Left renal pelvis (tissue), 4 donors: Measurements from ENCODE around the gene HTD2. TPM values are rescaled to one million over a fixed set of nuclear protein-coding genes. Genes with fewer than 3 reads are reported as not detected.

Experiments
- DNase-seq, 4 donors: peaks; one replicate each; pipeline ENCODE4 v3.0.0-alpha.2; 2013; ENCODE audit warnings: low read depth in 4 of 4, low spot score in 3 of 4
- polyA plus RNA-seq, 4 donors: library from polyadenylated mRNA; unstranded; fragments of 120-200 nt; gene quantifications; one replicate each; pipeline ENCODE4 v1.2.1, GENCODE V29; 2013; ENCODE audit not compliant: insufficient read length in 4 of 4

Gene HTD2
- polyA plus RNA-seq, 4 donors = 10.1 to 17.1 (median 12.3) TPM

GRCh38 chr3:58353722-58354553, 47.6 kb downstream of the HTD2 start:
- no peak for DNase-seq

GRCh38 chr3:58355179-58355578, 48.9 kb downstream of the HTD2 start:
- no peak for DNase-seq

GRCh38 chr3:58356054-58356453, 49.7 kb downstream of the HTD2 start:
- DNase-seq = no peak

- no peak for DNase-seq
Observed at GRCh38 chr3:58357402-58357801, 51.1 kb downstream of the HTD2 start.

GRCh38 chr3:58358092-58358491, 51.8 kb downstream of the HTD2 start:
- no peak for DNase-seq

- no peak for DNase-seq
Observed at GRCh38 chr3:58358808-58359207, 52.5 kb downstream of the HTD2 start.

- no peak for DNase-seq
Observed at GRCh38 chr3:58359621-58360020, 53.3 kb downstream of the HTD2 start.

- DNase-seq = no peak
Observed at GRCh38 chr3:58361866-58362265, 55.5 kb downstream of the HTD2 start.

- DNase-seq = no peak
Observed at GRCh38 chr3:58366699-58367098, 60.4 kb downstream of the HTD2 start.

GRCh38 chr3:58369038-58369437, 62.7 kb downstream of the HTD2 start:
- no peak for DNase-seq

Other genes with a start within 250 kb of the HTD2 start
- 10 to 100 TPM in 1 of 4 donors, 1 to 10 TPM in 3; 2.5 to 17.2 (median 3.5) TPM for gene DNASE1L3, start 95.5 kb upstream of the HTD2 start, polyA plus RNA-seq
- 10 to 100 TPM in 2 of 4 donors, 1 to 10 TPM in 2; 7.6 to 11.7 (median 9.6) TPM for gene ABHD6, start 68.7 kb upstream of the HTD2 start, polyA plus RNA-seq
- 10 to 100 TPM; 15.4 to 23.7 (median 21.2) TPM for gene RPP14, start 275 bp upstream of the HTD2 start, polyA plus RNA-seq
- gene PXK, start 26.4 kb downstream of the HTD2 start, polyA plus RNA-seq = 10 to 100 TPM; 23.2 to 30.6 (median 28.0) TPM
- 100 to 1,000 TPM in 3 of 4 donors, 10 to 100 TPM in 1; 70.6 to 125 (median 108) TPM for gene PDHB, start 127.3 kb downstream of the HTD2 start, polyA plus RNA-seq
- gene KCTD6, start 185.6 kb downstream of the HTD2 start, polyA plus RNA-seq = 10 to 100 TPM; 24.0 to 35.1 (median 32.0) TPM
- gene ACOX2, start 230.7 kb downstream of the HTD2 start, polyA plus RNA-seq = 10 to 100 TPM; 19.0 to 40.0 (median 35.4) TPM